Peyer's patch (tissue), 4 donors: ENCODE results near the gene TMEM232. TPM values are rescaled to one million over a fixed set of nuclear protein-coding genes. Genes with fewer than 3 reads are reported as not detected.

Experiments used
- DNase-seq, 3 donors: peaks; one replicate each; pipeline ENCODE4 v3.0.0-alpha.2; 2017 to 2019
- H3K27ac ChIP-seq, 4 donors: fragments of 200-600 bp; sonication (generic); one replicate each; pipeline ENCODE4 v1.5.1; 2016 to 2019
- H3K27me3 ChIP-seq, 2 donors: fragments of 200-600 bp; sonication (generic); one replicate each; pipeline ENCODE4 v1.5.1; 2019
- H3K36me3 ChIP-seq, 3 donors: fragments of 200-600 bp; sonication (generic); one replicate each; pipeline ENCODE4 v1.5.1; 2016 to 2019
- H3K4me1 ChIP-seq, 4 donors: fragments of 200-600 bp; sonication (generic); one replicate each; pipeline ENCODE4 v1.5.1; 2016 to 2019
- H3K4me3 ChIP-seq, 4 donors: fragments of 200-600 bp; sonication (generic); 1 replicate in 3 of 4; 2 replicates in 1 of 4; pipeline ENCODE4 v1.5.1; 2016 to 2019; ENCODE audit warnings: mild to moderate bottlenecking in 1 of 4
- H3K9me3 ChIP-seq, 4 donors: fragments of 200-600 bp; sonication (generic); one replicate each; pipeline ENCODE4 v1.5.1; 2016 to 2019; ENCODE audit warnings: mild to moderate bottlenecking in 1 of 4
- CTCF ChIP-seq, 6 experiments: fragments of 450-650 bp in 4 of 6; fragments of 200-600 bp in 2 of 6; sonication (generic) in 1 of 6; IDR thresholded peaks; one replicate each; pipeline ENCODE4 v1.5.1; 2017 to 2019; ENCODE audit warnings: antibody characterized with exemption in 6 of 6, mild to moderate bottlenecking in 3 of 6, moderate library complexity in 1 of 6
- POLR2A ChIP-seq, 2 donors: fragments of 450-650 bp; IDR thresholded peaks; one replicate each; pipeline ENCODE4 v1.5.1; 2017; ENCODE audit warnings: antibody characterized with exemption in 2 of 2, mild to moderate bottlenecking in 2 of 2, moderate library complexity in 2 of 2
- total RNA-seq, 4 donors: library from RNA; depleted of rRNA; stranded (reverse); fragments of >200 nt; gene quantifications; one replicate each; pipeline ENCODE4 v1.1.0, GENCODE V29; 2016

The TMEM232 gene
- total RNA-seq, 4 donors from 2014 or later: 1.1 to 5.5 (median 3.3) TPM

DNA sequence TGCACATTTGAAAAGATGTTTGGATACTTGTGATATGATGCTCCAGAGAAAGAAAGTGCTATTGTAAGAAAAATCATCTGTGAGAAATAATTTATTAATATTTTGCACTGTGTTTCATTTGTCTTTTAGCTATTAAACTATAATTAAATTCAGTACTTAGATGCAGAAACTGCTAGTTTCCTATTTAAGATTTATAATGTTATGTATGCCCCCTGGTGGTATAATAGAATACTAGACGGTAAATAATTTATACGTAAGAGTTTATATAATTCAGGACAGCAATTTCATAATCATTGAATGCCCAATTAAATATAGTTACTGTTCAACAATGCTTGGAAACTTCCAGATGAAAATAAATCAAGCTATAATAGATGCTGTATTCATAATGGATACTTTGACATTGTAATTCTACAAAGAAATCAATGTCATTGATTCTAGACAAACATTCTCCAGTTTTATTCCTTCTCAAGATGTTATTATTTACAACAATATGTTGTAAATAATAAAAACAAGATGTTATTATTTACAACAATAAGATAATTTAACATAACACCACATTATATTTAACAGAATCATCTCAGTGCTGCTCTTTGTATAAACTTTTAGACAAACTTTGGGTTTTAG is 101.0 kb downstream of the TMEM232 start:
- no peaks in the 10 kb centered on the region for H3K9me3 ChIP-seq
- no peaks in the 10 kb centered on the region for H3K4me1 ChIP-seq
- H3K36me3 ChIP-seq: no peaks in the 10 kb centered on the region
- H3K27ac ChIP-seq: no peak overlapping the region
- peak in 4 of 6 experiments; percentile 22 to 54 (median 41) for TF ChIP-seq CTCF (IDR thresholded peaks at IDR 0.05)
- no peak for TF ChIP-seq POLR2A (IDR thresholded peaks at IDR 0.05)
- DNase-seq: no peak
- H3K27me3 ChIP-seq: no peaks in the 10 kb centered on the region
- H3K4me3 ChIP-seq: no peak overlapping the region

GRCh38 chr5:110623874-110624273 is 102.6 kb downstream of the TMEM232 start:
- H3K27me3 ChIP-seq: no peaks in the 10 kb centered on the region
- no peaks in the 10 kb centered on the region for H3K36me3 ChIP-seq
- no peaks in the 10 kb centered on the region for H3K9me3 ChIP-seq
- no peaks in the 10 kb centered on the region for H3K4me1 ChIP-seq
- no peak overlapping the region for H3K27ac ChIP-seq
- no peak for DNase-seq
- TF ChIP-seq CTCF (IDR thresholded peaks at IDR 0.05) (no peak), POLR2A (IDR thresholded peaks at IDR 0.05) (no peak)
- no peak overlapping the region for H3K4me3 ChIP-seq

GRCh38 chr5:110618941-110619340 is 107.5 kb downstream of the TMEM232 start:
- Histone ChIP-seq H3K4me1 (no peaks in the 10 kb centered on the region), H3K36me3 (no peaks in the 10 kb centered on the region), H3K27me3 (no peaks in the 10 kb centered on the region), H3K4me3 (no peak overlapping the region), H3K9me3 (no peaks in the 10 kb centered on the region), H3K27ac (no peak overlapping the region)
- no peak for DNase-seq
- TF ChIP-seq CTCF (IDR thresholded peaks at IDR 0.05): no peak
- TF ChIP-seq POLR2A (IDR thresholded peaks at IDR 0.05): no peak

- DNase-seq: no peak
- H3K27me3 ChIP-seq: no peaks in the 10 kb centered on the region
- no peak for TF ChIP-seq POLR2A (IDR thresholded peaks at IDR 0.05)
- TF ChIP-seq CTCF (IDR thresholded peaks at IDR 0.05): no peak
These were observed 110.5 kb downstream of the TMEM232 start for GRCh38 chr5:110616009-110616408.

GRCh38 chr5:110612794-110613247 is 113.7 kb downstream of the TMEM232 start:
- Histone ChIP-seq H3K9me3 (no peaks in the 10 kb centered on the region), H3K4me3 (no peak overlapping the region), H3K27me3 (no peaks in the 10 kb centered on the region), H3K27ac (no peak overlapping the region), H3K36me3 (no peaks in the 10 kb centered on the region), H3K4me1 (no peaks in the 10 kb centered on the region)
- TF ChIP-seq POLR2A (IDR thresholded peaks at IDR 0.05): no peak
- TF ChIP-seq CTCF (IDR thresholded peaks at IDR 0.05): no peak
- no peak for DNase-seq

More at GRCh38 chr5:110616009-110616408, 110.5 kb downstream of the TMEM232 start:
- H3K4me3 ChIP-seq: no peak overlapping the region
- H3K9me3 ChIP-seq: no peaks in the 10 kb centered on the region
- no peak overlapping the region for H3K27ac ChIP-seq
- H3K36me3 ChIP-seq: no peaks in the 10 kb centered on the region
- no peaks in the 10 kb centered on the region for H3K4me1 ChIP-seq
